IPS DF 6.9 (cell line): ENCODE results near the gene ZNF609.

Experiments used
- DNase-seq: peaks from one replicate; pipeline ENCODE4 v3.0.0-alpha.2; 2013; ENCODE audit warnings: low read depth, low spot score
- H3K27ac ChIP-seq: one replicate; pipeline ENCODE4 v1.5.1; 2013; ENCODE audit warnings: low read length, control low read depth
- H3K27me3 ChIP-seq: 2 replicates; pipeline ENCODE4 v1.6.1; 2013; ENCODE audit warnings: mild to moderate bottlenecking, low read length; ENCODE audit not compliant: control insufficient read depth, insufficient read depth
- H3K36me3 ChIP-seq: 2 replicates; pipeline ENCODE4 v1.6.1; 2013; ENCODE audit warnings: low read length; ENCODE audit not compliant: control insufficient read depth, insufficient read depth
- H3K4me1 ChIP-seq: 2 replicates; pipeline ENCODE4 v1.6.1; 2013; ENCODE audit warnings: low read length; ENCODE audit not compliant: control insufficient read depth, insufficient read depth
- H3K4me3 ChIP-seq: 2 replicates; pipeline ENCODE4 v1.5.1; 2013; ENCODE audit warnings: mild to moderate bottlenecking, low read length
- H3K9me3 ChIP-seq: 2 replicates; pipeline ENCODE4 v1.6.1; 2013; ENCODE audit warnings: low read length, inconsistent platforms; ENCODE audit not compliant: control insufficient read depth, insufficient read depth
- WGBS: extraction: QIAGEN DNeasy Blood & Tissue Kit; methylation state at CpG from one replicate; pipeline ENCODE4 v1.1.7; 2013; ENCODE audit warnings: mixed read lengths, missing lambda C conversion rate; ENCODE audit not compliant: insufficient read length, insufficient coverage; 5-methylcytosine and 5-hydroxymethylcytosine counted together

ZNF609 gene

DNA sequence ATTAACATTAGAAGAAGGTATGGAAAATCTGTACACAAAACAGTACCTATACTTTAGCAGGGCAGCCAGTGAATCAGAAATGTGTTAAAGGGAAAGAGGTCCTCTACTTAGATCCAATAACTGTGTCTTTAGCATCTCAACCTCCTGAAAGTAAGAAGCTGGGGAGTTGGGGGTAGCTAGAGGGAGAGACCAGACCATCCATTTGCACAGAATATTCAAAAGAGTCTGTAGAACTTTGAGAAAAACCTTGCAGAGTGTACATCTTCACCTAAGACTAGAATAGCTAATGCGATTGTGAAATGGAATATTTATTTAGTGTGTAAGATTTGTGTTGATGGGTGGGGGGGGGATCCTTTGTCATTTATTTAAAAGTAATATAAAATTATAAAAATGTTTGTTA lies 190.2 kb downstream of the ZNF609 start:
- no peak overlapping the region for H3K4me3 ChIP-seq
- no peaks in the 10 kb centered on the region for H3K27me3 ChIP-seq
- DNase-seq, result no peak
- 100% methylated on average over 1 of the region's 1 CpG for WGBS
- H3K4me1 ChIP-seq, result peaks cover 2% of the 10 kb centered on the region; the same call in 1 of the 2 replicates
- no peaks in the 10 kb centered on the region for H3K9me3 ChIP-seq
- no peak overlapping the region for H3K27ac ChIP-seq
- no peaks in the 10 kb centered on the region for H3K36me3 ChIP-seq

DNA sequence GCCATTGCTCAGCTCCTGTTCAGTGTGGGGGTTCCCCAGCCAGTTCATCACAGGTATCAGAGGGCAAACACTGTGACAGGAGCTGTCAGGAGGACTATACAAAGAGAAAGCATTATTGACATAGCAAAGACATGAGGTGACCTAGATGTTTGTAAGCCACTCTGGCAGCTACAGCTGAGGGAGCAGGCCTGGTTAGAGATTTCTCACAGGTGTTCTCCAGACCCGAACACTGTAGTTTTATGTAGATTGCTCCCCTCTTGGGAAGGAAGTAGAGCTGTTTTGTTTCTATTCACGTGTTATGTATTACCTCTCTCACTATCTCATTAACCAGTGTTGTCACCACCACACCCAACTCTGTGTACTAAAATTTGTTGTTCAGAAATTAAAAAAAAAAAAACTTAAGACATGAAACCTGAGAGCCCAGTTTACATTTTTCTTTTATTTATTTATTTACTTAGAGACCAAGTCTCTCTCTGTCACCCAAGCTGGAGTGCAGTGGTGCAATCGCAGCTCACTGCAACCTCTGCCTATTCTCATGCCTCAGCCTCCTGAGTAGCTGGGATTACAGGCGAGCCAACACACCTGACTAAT lies 191.3 kb downstream of the ZNF609 start:
- DNase-seq, result no peak
- no peaks in the 10 kb centered on the region for H3K36me3 ChIP-seq
- no peak overlapping the region for H3K4me3 ChIP-seq
- no CpG with 5 or more reads among the region's 4 CpGs for WGBS
- H3K27ac ChIP-seq, result no peak overlapping the region
- H3K27me3 ChIP-seq, result no peaks in the 10 kb centered on the region
- H3K4me1 ChIP-seq, result peaks cover 2% of the 10 kb centered on the region; the same call in 1 of the 2 replicates
- no peaks in the 10 kb centered on the region for H3K9me3 ChIP-seq

DNA sequence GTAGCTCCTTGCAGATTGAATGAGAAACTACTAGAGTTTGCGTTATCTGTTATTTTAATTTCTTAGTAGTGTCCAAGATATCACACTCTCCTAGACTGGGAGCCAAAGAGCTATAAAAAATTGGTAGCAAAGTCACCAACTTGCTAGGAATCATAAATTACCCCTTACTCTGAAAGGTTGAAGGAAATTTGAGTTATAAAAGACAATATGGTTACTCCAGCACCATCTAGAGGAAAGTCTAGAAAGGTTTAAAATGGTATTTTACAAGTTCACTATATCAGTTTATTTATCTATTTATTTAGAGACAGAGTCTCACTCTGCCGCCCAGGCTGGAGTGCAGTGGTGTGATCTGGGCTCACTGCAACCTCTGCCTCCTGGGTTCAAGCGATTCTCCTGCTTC lies 193.4 kb downstream of the ZNF609 start:
- Histone ChIP-seq H3K4me3 (no peak overlapping the region), H3K9me3 (no peaks in the 10 kb centered on the region), H3K4me1 (peaks cover 2% of the 10 kb centered on the region; the same call in 1 of the 2 replicates), H3K36me3 (no peaks in the 10 kb centered on the region), H3K27me3 (no peaks in the 10 kb centered on the region), H3K27ac (no peak overlapping the region)
- DNase-seq, result no peak
- WGBS, result no CpG with 5 or more reads among the region's 3 CpGs

DNA sequence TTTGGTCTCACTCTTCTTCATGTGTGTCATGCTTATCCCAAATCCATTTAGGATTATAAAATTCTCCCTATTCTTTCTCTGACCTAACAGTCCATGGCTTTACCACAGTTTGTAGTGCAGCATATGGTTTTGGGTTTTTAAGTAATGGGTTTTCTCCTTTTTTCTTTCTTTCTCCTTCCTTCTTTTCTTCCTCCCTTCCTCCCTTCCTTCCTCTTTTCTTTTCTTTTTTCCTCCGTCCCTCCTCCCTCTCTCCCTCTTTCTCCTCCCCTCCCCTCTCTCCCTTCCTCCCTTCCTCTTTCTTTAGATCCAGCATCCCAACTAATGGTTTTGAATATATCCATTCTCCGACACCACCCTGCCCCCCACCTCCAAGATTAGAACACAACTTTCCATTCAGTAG lies 196.1 kb downstream of the ZNF609 start:
- no peak for DNase-seq
- Histone ChIP-seq H3K36me3 (no peaks in the 10 kb centered on the region), H3K27me3 (no peaks in the 10 kb centered on the region), H3K9me3 (no peaks in the 10 kb centered on the region), H3K27ac (no peak overlapping the region), H3K4me3 (no peak overlapping the region), H3K4me1 (peaks cover under 1% of the 10 kb centered on the region; the same call in 1 of the 2 replicates)
- no CpG with 5 or more reads among the region's 2 CpGs for WGBS

DNA sequence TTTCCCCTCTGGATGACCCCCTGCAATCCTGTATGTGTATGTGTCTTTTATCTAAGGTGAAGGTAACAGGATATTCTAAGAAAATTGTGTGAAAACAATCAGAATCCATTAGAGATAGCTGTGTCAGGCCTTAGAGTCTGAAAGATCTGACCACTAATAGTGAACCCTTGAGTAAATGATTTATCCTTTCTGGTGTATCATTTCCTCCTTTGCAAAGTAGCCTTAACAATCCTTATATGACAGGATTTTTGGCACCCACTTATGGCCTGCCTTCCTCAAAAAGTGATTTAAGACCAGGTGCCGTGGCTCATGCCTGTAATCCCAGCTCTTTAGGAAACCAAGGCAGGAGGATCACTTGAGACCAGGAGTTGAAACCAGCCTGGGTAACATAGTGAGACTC lies 204.8 kb downstream of the ZNF609 start:
- no peak overlapping the region for H3K27ac ChIP-seq
- no peaks in the 10 kb centered on the region for H3K27me3 ChIP-seq
- no CpG with 5 or more reads among the region's 1 CpG for WGBS
- H3K36me3 ChIP-seq, result no peaks in the 10 kb centered on the region
- no peak overlapping the region for H3K4me3 ChIP-seq
- no peaks in the 10 kb centered on the region for H3K4me1 ChIP-seq
- no peaks in the 10 kb centered on the region for H3K9me3 ChIP-seq
- DNase-seq, result no peak

DNA sequence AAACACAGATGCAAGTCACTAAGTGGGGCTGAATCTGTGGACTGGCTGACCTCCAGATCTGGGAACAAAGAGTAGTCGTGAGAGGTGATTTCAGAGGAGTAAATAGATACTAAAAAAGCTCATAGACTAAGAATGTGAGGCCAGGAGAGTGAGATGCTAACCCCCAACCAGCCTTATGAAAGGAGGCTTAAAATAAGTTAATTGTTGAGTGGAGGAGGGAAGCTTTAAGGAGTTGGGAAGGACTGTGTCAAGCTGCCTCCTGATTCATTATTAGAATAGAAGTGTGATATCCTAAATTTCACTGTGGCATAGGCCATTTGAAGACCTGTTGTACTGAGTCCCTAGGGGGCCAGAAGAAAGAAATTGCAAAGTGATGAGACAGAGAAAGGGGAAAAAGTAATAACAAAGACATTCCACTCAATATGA lies 207.4 kb downstream of the ZNF609 start:
- no CpG with 5 or more reads among the region's 1 CpG for WGBS
- Histone ChIP-seq H3K36me3 (no peaks in the 10 kb centered on the region), H3K4me3 (no peak overlapping the region), H3K9me3 (no peaks in the 10 kb centered on the region), H3K4me1 (no peaks in the 10 kb centered on the region), H3K27ac (no peak overlapping the region), H3K27me3 (no peaks in the 10 kb centered on the region)
- no peak for DNase-seq

DNA sequence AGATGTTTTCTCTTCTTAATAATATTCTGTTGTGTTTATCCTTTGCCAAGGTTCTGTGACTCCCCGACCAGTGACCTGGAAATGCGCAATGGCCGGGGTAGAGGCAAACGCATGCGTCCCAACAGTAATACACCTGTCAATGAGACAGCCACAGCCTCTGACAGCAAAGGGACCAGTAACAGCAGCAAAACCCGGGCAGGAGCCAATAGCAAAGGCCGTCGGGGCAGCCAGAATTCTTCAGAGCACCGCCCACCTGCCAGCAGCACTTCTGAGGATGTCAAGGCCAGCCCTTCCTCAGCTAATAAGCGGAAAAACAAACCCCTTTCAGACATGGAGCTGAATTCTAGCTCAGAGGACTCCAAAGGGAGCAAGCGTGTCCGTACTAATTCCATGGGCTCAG lies 213.5 kb downstream of the ZNF609 start:
- Histone ChIP-seq H3K36me3 (peaks cover 7% of the 10 kb centered on the region; the same call in 1 of the 2 replicates), H3K27me3 (no peaks in the 10 kb centered on the region), H3K4me1 (no peaks in the 10 kb centered on the region), H3K27ac (no peak overlapping the region), H3K9me3 (no peaks in the 10 kb centered on the region), H3K4me3 (no peak overlapping the region)
- DNase-seq, result no peak
- no CpG with 5 or more reads among the region's 12 CpGs for WGBS

DNA sequence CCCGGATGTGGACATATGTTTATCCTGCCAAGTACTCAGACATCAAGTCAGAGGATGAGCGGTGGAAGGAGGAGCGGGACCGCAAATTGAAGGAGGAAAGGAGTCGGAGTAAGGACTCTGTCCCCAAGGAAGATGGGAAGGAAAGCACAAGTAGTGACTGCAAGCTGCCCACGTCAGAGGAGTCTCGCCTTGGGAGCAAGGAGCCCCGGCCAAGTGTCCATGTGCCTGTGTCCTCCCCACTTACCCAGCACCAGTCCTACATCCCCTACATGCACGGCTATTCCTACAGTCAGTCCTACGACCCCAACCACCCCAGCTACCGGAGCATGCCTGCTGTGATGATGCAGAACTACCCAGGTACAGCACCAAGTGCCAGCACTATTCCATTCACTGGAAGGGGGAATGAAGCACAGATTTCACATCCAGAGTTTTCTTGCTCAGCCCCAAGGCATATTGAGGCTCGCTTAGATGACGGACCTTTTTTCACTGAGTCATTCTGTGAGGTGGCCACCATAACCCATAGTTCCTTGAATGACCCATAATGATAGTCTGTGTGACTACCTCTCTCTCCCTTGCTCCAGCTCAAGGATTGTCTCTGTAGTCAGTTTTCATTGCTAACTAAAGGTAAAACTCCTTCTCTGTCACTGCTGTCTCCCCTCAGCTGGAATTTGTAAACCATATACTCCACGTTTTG lies 217.9 kb downstream of the ZNF609 start:
- Histone ChIP-seq H3K27ac (no peak overlapping the region), H3K4me3 (no peak overlapping the region), H3K36me3 (peaks cover 18% of the 10 kb centered on the region; the same call in 1 of the 2 replicates), H3K27me3 (no peaks in the 10 kb centered on the region), H3K4me1 (no peaks in the 10 kb centered on the region; the same call in 1 of the 2 replicates), H3K9me3 (no peaks in the 10 kb centered on the region)
- no CpG with 5 or more reads among the region's 14 CpGs for WGBS
- DNase-seq, result no peak

DNA sequence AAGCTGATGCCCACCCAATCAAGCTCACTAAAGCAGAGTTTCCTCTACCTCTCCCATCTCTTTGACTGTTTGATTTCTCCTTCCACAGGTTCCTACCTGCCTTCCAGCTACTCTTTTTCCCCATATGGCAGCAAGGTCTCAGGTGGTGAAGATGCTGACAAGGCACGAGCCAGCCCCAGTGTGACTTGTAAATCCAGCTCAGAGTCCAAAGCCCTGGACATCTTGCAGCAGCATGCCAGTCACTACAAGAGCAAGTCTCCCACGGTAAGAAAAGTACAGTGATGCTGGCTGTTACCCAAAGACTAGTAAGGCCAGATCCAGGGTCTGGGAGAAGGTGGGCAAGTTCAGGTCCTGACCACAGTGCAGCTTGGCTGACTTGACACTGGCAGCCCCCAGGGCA lies 219.7 kb downstream of the ZNF609 start:
- no peak for DNase-seq
- H3K27me3 ChIP-seq, result no peaks in the 10 kb centered on the region
- H3K9me3 ChIP-seq, result no peaks in the 10 kb centered on the region
- H3K4me1 ChIP-seq, result no peaks in the 10 kb centered on the region; the same call in 1 of the 2 replicates
- WGBS, result no CpG with 5 or more reads among the region's 2 CpGs
- H3K4me3 ChIP-seq, result no peak overlapping the region
- H3K36me3 ChIP-seq, result peaks cover 16% of the 10 kb centered on the region; the same call in 1 of the 2 replicates
- H3K27ac ChIP-seq, result no peak overlapping the region

DNA sequence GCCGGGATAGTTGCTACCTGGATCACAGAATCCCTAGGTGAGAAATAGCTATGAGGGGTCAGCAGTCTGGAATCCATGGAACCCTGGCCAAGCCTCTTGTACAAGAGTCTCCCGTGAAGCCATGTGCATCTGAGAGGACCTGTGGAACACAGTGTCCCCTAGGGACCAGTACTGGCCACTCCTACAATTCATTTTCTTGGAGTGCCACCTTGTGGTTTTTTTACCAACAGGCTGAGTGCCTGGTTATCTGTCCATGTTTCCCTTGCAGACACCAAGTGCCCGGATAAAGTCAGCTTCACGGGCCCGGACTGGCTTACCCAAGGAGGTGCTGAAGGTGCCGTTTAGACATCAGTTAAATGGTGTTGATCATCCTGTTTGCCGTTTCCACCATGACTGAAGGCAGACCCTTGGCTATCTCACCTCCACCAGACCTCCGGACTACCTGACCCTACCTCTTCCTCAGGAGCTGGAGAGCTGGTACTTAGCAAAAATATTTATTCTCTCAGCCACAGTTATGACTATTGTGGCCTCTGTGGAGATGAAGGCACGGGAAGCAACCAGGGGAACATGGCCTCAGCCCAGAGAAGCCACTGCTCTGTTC lies 221.1 kb downstream of the ZNF609 start:
- H3K27ac ChIP-seq, result no peak overlapping the region
- H3K27me3 ChIP-seq, result no peaks in the 10 kb centered on the region
- no peak for DNase-seq
- no peak overlapping the region for H3K4me3 ChIP-seq
- WGBS, result no CpG with 5 or more reads among the region's 9 CpGs
- H3K4me1 ChIP-seq, result no peaks in the 10 kb centered on the region; the same call in 1 of the 2 replicates
- H3K9me3 ChIP-seq, result no peaks in the 10 kb centered on the region
- peaks cover 13% of the 10 kb centered on the region; the same call in 1 of the 2 replicates for H3K36me3 ChIP-seq
